HG03025 (cell line): ENCODE measurements around the gene PPARG.
"Not testable (repeated sequence)": the region's sequence is repeated elsewhere in the genome, so short reads cannot be mapped to it uniquely, and the experiment has no call there.

ENCODE experiments used
- ATAC-seq: cut with Tn5 transposase; IDR thresholded peaks from one replicate; pipeline ENCODE4 v1.9.1; 2021; ENCODE audit warnings: mild to moderate bottlenecking, moderate library complexity; ENCODE audit not compliant: unreplicated experiment, low FRiP score

Gene PPARG

DNA sequence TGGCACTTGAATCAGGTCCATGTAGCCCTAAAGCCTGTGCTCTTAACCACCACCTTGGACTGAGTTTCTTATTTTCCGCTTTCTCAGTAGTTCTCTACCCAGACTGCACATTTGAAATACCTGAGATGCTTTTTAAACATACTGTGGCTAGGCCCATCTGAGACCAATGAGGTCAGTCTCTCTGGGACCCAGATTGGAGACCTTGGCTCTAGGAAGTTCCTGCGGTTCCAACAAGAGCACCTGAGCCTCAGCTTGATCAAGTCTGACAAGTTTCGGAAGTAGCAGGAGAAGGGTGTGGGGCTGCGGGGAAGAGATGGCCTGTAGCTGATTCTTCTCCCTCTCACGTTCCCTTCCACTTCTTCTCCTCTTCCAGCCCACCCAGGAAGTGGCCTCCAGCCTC, 183.9 kb downstream of the PPARG start:
- ATAC-seq, result no peak

GRCh38 chr3:12473511-12473910, 184.6 kb downstream of the PPARG start:
- ATAC-seq, result no peak

DNA sequence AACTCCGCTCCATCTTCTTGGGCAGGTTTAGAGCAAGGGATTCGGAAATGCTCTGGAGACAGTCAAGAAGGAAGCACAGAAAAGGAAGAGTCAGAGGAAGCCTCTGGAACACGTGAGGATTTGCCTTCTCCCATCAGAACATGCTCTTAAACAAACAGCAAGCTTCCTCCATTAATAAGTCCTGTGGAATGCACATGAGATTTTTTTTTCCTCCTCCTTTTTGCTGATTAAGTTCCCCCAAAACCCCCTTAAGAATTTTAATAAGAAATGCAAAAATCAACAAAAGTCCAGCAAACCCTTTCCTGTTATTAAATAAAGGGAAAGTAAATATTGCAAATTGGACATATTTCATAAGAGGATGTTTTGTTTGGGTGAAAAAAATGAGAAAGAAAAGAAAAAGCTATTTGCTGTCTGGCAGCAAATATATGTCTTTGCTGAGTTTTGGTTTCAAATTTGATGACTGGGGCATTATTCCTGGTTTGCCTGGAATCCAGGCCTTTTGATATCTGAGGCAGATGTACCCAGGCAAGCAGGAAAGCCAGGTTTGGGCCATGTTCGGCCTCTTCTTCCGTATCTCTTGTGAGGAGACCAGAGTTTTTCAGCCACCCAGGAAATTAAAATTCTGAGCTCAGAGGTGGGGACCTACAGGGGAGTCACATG, 187.5 kb downstream of the PPARG start:
- ATAC-seq, result no peak

DNA sequence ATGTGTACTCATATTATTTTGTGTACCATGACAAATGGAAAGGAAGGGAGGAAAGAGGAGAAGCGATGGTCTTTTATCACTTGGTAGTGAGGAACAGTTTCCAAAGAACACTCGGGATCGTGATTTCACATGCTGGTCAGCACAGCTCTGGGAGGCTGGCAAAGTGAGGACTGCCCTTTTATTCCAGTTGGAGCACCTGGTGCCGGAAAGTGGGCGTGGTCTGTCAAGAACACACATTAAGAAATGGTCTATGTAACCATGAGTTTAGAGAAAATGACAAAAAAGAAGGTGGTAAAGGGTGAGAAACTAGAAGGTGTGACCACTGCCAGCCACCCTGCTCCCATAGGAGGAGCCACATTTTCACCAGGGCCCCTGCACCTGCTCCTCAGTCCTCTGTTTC, 188.4 kb downstream of the PPARG start:
- no peak for ATAC-seq

GRCh38 chr3:12478326-12478725, 189.5 kb downstream of the PPARG start:
- no peak for ATAC-seq

- not testable (repeated sequence) for ATAC-seq
These were observed 190.3 kb downstream of the PPARG start for GRCh38 chr3:12479198-12479597.

- no peak for ATAC-seq
These were observed 191.1 kb downstream of the PPARG start for GRCh38 chr3:12479919-12480427.

DNA sequence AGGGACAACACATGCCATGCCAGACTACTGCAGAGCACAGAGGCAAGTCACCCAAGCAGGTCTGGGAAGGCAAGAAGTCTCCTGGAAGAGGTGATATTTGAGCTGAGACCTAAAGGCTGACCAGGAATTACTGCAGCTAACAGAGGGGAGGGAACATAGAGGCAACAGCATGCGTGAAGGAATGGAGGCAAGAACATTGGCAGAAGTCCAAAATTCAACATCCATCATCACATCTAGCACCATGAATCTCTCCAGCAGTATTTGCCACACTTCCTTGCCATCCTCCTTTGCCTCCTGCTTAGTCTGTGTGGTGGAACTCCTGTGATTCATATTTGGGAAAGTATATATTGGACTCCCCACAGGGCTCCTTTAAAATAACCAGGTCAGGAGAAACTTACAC, 194.5 kb downstream of the PPARG start:
- ATAC-seq, result no peak

DNA sequence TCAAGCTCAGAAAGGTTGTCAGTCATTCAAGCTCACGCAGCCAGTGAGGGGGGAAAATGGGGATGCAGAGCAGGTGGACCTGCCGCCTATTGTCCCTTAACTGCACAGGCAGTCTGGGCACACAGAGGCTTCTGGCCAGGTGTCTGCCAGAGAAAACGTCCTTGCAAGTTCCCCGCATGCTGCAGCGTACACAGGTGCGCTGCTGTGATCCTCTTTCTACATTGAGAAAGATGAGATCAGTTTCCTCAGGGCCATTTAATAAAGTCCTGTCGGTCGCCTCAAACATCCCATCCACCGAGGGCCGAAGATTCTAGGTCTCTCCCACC, 195.0 kb downstream of the PPARG start:
- no peak for ATAC-seq
